Activated T-cell treated with anti-CD3 and anti-CD28 coated beads for 4 hours (primary cell): ENCODE results near the gene PRKG1.
"Not testable (repeated sequence)": the region's sequence is repeated elsewhere in the genome, so short reads cannot be mapped to it uniquely, and the experiment has no call there.

Source experiments
- DNase-seq: peaks from one replicate; pipeline ENCODE4 v3.0.0-alpha.2; 2020

Gene PRKG1

GRCh38 chr10:51981731-51982130 lies 907.4 kb downstream of the PRKG1 start:
- DNase-seq, result no peak

- DNase-seq, result no peak
Observed at GRCh38 chr10:51983481-51983880, 909.2 kb downstream of the PRKG1 start.

GRCh38 chr10:51985336-51985735 lies 911.0 kb downstream of the PRKG1 start:
- DNase-seq, result no peak

- no peak for DNase-seq
Observed at GRCh38 chr10:51986516-51986915, 912.2 kb downstream of the PRKG1 start.

- no peak for DNase-seq
Observed at GRCh38 chr10:51993475-51993874, 919.2 kb downstream of the PRKG1 start.

GRCh38 chr10:51999096-51999495 lies 924.8 kb downstream of the PRKG1 start:
- no peak for DNase-seq

GRCh38 chr10:52004342-52004949 lies 930.2 kb downstream of the PRKG1 start:
- no peak for DNase-seq

GRCh38 chr10:52007091-52007490 lies 932.8 kb downstream of the PRKG1 start:
- DNase-seq, result no peak

- DNase-seq, result no peak
Observed at GRCh38 chr10:52011118-52011517, 936.8 kb downstream of the PRKG1 start.

GRCh38 chr10:52019077-52019555 lies 944.8 kb downstream of the PRKG1 start:
- no peak for DNase-seq

- no peak for DNase-seq
Observed at GRCh38 chr10:52019656-52020055, 945.4 kb downstream of the PRKG1 start.

- no peak for DNase-seq
Observed at GRCh38 chr10:52020173-52020572, 945.9 kb downstream of the PRKG1 start.

- no peak for DNase-seq
Observed at GRCh38 chr10:52020702-52021101, 946.4 kb downstream of the PRKG1 start.

GRCh38 chr10:52027055-52027705 lies 952.9 kb downstream of the PRKG1 start:
- DNase-seq, result no peak

GRCh38 chr10:52028523-52028858 lies 954.2 kb downstream of the PRKG1 start:
- no peak for DNase-seq

- DNase-seq, result no peak
Observed at GRCh38 chr10:52029628-52030027, 955.3 kb downstream of the PRKG1 start.

- DNase-seq, result no peak
Observed at GRCh38 chr10:52030051-52030790, 955.9 kb downstream of the PRKG1 start.

- no peak for DNase-seq
Observed at GRCh38 chr10:52030975-52031374, 956.7 kb downstream of the PRKG1 start.

GRCh38 chr10:52031771-52032170 lies 957.5 kb downstream of the PRKG1 start:
- no peak for DNase-seq

GRCh38 chr10:52032681-52033629 lies 958.7 kb downstream of the PRKG1 start:
- DNase-seq, result no peak

GRCh38 chr10:52039002-52039793 lies 964.9 kb downstream of the PRKG1 start:
- DNase-seq, result not testable (repeated sequence)

GRCh38 chr10:52040486-52040885 lies 966.2 kb downstream of the PRKG1 start:
- DNase-seq, result no peak
